ENCODE results near the gene CXXC5. TPM values are rescaled to one million over a fixed set of nuclear protein-coding genes. Genes with fewer than 3 reads are reported as not detected.
"Not testable (repeated sequence)": the region's sequence is repeated elsewhere in the genome, so short reads cannot be mapped to it uniquely, and the experiment has no call there.

CXXC5 gene
- total RNA-seq, result 1 to 10 TPM; 2.1 to 3.1 TPM
- 67.0 TPM for polyA plus RNA-seq

DNA sequence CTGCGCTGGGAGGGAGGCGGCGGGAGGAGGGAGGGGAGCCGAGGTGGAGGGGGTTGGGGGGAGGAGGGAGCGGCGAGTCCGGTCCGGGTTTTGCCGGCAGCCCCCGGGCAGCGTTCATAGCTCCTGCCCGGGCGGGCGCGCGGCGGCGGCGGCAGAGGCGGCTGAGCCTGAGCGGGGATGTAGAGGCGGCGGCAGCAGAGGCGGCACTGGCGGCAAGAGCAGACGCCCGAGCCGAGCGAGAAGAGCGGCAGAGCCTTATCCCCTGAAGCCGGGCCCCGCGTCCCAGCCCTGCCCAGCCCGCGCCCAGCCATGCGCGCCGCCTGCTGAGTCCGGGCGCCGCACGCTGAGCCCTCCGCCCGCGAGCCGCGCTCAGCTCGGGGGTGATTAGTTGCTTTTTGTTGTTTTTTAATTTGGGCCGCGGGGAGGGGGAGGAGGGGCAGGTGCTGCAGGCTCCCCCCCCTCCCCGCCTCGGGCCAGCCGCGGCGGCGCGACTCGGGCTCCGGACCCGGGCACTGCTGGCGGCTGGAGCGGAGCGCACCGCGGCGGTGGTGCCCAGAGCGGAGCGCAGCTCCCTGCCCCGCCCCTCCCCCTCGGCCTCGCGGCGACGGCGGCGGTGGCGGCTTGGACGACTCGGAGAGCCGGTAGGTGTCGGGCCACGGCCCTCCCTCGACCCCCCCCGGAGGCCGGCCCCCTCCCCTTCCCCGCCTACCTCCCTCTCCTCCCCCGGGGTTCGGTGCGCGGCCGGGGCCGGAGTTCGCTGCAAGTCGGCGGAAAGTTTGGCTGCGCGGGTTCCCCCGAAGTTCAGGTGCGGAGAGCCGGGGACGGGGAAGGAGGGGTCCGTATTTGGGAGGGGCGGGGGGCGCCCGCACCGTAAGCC lies at the start of gene CXXC5:
Gene CXXC5 (plus strand): TSS at position 145 of the 877 bp plus-strand sequence. CDS start 32,175 bp downstream, outside the sequence.
- Mint-ChIP-seq H3K27ac (peak within 1 kb of the TSS in 4 of 8 donors; percentile 22 to 76 (median 59)), H3K4me1 (peaks cover 49 to 73% (median 53%) of the 10 kb centered on the region in 3 donors), H3K36me3 (peaks cover 0 to 3% (median 0%) of the 10 kb centered on the region in 3 donors), H3K9me3 (no peaks in the 10 kb centered on the region), H3K27me3 (peaks cover 11 to 26% of the 10 kb centered on the region in 2 donors), H3K4me3 (peak within 1 kb of the TSS; percentile 88 to 99 (median 94))
- peak; percentile 45 to 69 (median 57) for DNase-seq
- H3K4me1 ChIP-seq (ENCODE audit: insufficient read depth, low read length), result peaks cover 48% of the 10 kb centered on the region
- peak within 1 kb of the TSS; percentile 81 for H3K27ac ChIP-seq (ENCODE audit: low read depth, low read length)
- H3K36me3 ChIP-seq (ENCODE audit: insufficient read depth, low read length), result no peaks in the 10 kb centered on the region
- no peaks in the 10 kb centered on the region for H3K9me3 ChIP-seq (ENCODE audit: low read length)
- ChIA-PET CTCF (interaction anchor here (0.8 to 5.2 kb wide), 8 partner anchors 11 to 137 kb away, joined by 3 to 58 read pairs (median 8); no protein-coding TSS in a partner anchor), POLR2A (interaction anchor here (0.6 to 2.8 kb wide), 5 partner anchors 11 to 167 kb away, joined by 3 to 57 read pairs (median 6); no protein-coding TSS in a partner anchor)
- H3K4me3 ChIP-seq (ENCODE audit: low read length), result peak within 1 kb of the TSS; percentile 44
- peaks cover 39% of the 10 kb centered on the region for H3K27me3 ChIP-seq (ENCODE audit: insufficient read depth, low read length, poor library complexity, severe bottlenecking)

DNA sequence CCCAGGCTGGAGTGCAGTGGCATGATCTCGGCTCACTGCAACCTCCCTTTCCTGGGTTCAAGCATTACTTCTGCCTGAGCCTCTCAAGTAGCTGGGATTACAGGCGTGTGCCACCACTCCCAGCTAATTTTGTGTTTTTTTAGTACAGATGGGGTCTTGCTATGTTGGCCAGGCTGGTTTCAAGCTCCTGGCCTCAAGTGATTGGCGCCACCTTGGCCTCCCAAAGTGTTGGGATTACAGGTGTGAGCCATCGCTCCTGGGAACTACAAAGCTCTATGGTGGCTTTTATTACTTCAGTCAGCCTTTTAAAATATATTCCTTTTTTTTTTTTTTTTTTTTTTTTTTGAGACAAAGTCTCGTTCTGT lies 49.6 kb upstream of the CXXC5 start:
- not testable (repeated sequence) for H3K4me3 Mint-ChIP-seq; H3K27me3 ChIP-seq (ENCODE audit: insufficient read depth, low read length, poor library complexity, severe bottlenecking); H3K9me3 ChIP-seq (ENCODE audit: low read length); DNase-seq; H3K27me3 Mint-ChIP-seq; H3K27ac ChIP-seq (ENCODE audit: low read depth, low read length); H3K9me3 Mint-ChIP-seq; H3K4me3 ChIP-seq (ENCODE audit: low read length)
- peaks cover 26 to 42% (median 36%) of the 10 kb centered on the region in 3 donors for H3K4me1 Mint-ChIP-seq
- Histone ChIP-seq H3K4me1 (ENCODE audit: insufficient read depth, low read length) (peaks cover 15% of the 10 kb centered on the region), H3K36me3 (ENCODE audit: insufficient read depth, low read length) (peaks cover 22% of the 10 kb centered on the region)
- POLR2A ChIA-PET, result interaction anchor here (0.6 kb wide), 2 partner anchors 15 to 33 kb away, joined by 3 to 4 read pairs; no protein-coding TSS in a partner anchor
- peak overlapping the region in 1 of 8 donors; percentile 51 for H3K27ac Mint-ChIP-seq
- CTCF ChIA-PET, result interaction anchor here (0.7 to 2.0 kb wide), 3 partner anchors 35 to 176 kb away, joined by 3 to 8 read pairs (median 3); no protein-coding TSS in a partner anchor
- H3K36me3 Mint-ChIP-seq, result peaks cover 0 to 46% (median 7%) of the 10 kb centered on the region in 3 donors

DNA sequence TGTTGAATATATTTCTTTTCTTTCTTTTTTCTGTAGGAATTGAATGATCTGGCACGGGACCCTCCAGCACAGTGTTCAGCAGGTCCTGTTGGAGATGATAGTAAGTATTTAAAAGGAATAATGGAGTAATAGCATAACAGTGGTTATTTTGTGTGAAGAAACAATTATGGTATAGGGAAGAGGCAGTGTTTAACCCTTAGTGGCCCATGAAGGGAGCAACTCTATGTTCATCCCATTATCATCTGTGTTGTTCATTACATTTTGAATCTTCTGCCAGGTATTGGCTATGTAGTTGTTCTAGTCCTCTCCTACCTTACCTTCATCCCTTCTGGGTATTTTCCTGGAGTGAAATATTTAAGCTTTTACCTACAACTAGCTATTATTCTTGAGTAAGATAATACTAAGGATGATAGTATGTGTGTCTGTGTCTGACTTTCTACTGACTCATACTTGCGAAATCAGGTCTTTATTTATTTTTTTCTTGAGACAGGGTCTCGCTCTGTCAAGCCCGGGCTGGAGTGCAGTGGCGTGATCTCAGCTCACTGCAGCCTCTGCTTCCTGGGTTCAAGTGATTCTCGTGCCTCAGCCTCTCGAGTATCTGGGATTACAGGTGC lies 47.7 kb upstream of the CXXC5 start:
- Histone ChIP-seq H3K36me3 (ENCODE audit: insufficient read depth, low read length) (peaks cover 22% of the 10 kb centered on the region), H3K9me3 (ENCODE audit: low read length) (no peaks in the 10 kb centered on the region), H3K27me3 (ENCODE audit: insufficient read depth, low read length, poor library complexity, severe bottlenecking) (no peaks in the 10 kb centered on the region), H3K27ac (ENCODE audit: low read depth, low read length) (no peak overlapping the region), H3K4me3 (ENCODE audit: low read length) (no peak overlapping the region), H3K4me1 (ENCODE audit: insufficient read depth, low read length) (peaks cover 22% of the 10 kb centered on the region)
- no peaks in the 10 kb centered on the region for H3K27me3 Mint-ChIP-seq
- no peak overlapping the region for H3K4me3 Mint-ChIP-seq
- peaks cover 18 to 34% (median 27%) of the 10 kb centered on the region in 3 donors for H3K4me1 Mint-ChIP-seq
- peaks cover 0 to 48% (median 7%) of the 10 kb centered on the region in 3 donors for H3K36me3 Mint-ChIP-seq
- H3K9me3 Mint-ChIP-seq, result no peaks in the 10 kb centered on the region
- ChIA-PET POLR2A (interaction anchor here (0.5 kb wide), 1 partner anchor 10 kb away, joined by 3 read pairs; no protein-coding TSS in a partner anchor), CTCF (interaction anchor here (2.0 kb wide), 1 partner anchor 178 kb away, joined by 8 read pairs; no protein-coding TSS in a partner anchor)
- no peak for DNase-seq
- H3K27ac Mint-ChIP-seq, result peak overlapping the region in 2 of 8 donors; percentile 29 to 56

DNA sequence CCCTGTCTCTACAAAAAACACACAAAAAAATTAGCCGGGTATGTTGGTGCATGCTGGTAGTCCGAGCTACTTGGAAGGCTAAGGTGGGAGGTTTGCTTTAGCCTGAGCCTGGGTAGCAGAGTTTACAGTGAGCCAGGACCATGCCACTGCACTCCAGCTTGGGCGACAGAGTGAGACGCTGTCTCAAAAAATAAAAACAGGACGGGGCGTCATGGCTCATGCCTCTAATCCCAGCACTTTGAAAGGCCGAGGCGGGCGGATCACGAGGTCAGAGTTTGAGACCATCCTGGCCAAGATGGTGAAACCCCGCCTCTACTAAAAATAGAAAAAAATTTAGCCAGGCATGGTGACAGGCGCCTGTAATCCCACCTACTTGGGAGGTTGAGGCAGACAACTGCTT lies 46.7 kb upstream of the CXXC5 start:
- no peaks in the 10 kb centered on the region for H3K27me3 ChIP-seq (ENCODE audit: insufficient read depth, low read length, poor library complexity, severe bottlenecking)
- H3K4me3 Mint-ChIP-seq, result no peak overlapping the region
- H3K4me3 ChIP-seq (ENCODE audit: low read length), result no peak overlapping the region
- no peaks in the 10 kb centered on the region for H3K27me3 Mint-ChIP-seq
- H3K36me3 ChIP-seq (ENCODE audit: insufficient read depth, low read length), result peaks cover 22% of the 10 kb centered on the region
- H3K27ac ChIP-seq (ENCODE audit: low read depth, low read length), result no peak overlapping the region
- peaks cover 21 to 37% (median 32%) of the 10 kb centered on the region in 3 donors for H3K4me1 Mint-ChIP-seq
- peaks cover 22% of the 10 kb centered on the region for H3K4me1 ChIP-seq (ENCODE audit: insufficient read depth, low read length)
- ChIA-PET CTCF (interaction anchor here (0.6 kb wide), 1 partner anchor 146 kb away, joined by 3 read pairs; no protein-coding TSS in a partner anchor), POLR2A (no interaction called here)
- H3K9me3 ChIP-seq (ENCODE audit: low read length), result no peaks in the 10 kb centered on the region
- no peaks in the 10 kb centered on the region for H3K9me3 Mint-ChIP-seq
- DNase-seq, result no peak
- peaks cover 0 to 56% (median 7%) of the 10 kb centered on the region in 3 donors for H3K36me3 Mint-ChIP-seq
- no peak overlapping the region for H3K27ac Mint-ChIP-seq

DNA sequence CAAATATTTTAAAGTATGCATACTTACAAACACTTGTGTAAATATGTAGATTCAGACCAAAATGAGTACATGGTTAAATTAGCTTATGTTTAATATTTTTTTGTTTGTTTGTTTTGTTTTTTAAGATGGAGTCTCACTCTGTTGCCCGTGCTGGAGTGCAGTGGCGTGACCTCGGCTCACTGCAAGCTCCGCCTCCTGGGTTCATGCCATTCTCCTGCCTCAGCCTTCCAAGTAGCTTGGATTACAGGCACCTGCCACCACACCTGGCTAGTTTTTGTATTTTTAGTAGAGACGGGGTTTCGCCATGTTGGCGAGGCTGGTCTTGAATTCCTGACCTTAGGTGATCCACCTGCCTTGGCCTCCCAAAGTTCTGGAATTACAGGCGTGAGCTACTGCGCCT lies 46.2 kb upstream of the CXXC5 start:
- H3K27ac Mint-ChIP-seq; H3K27me3 Mint-ChIP-seq; H3K27me3 ChIP-seq (ENCODE audit: insufficient read depth, low read length, poor library complexity, severe bottlenecking); POLR2A ChIA-PET; H3K27ac ChIP-seq (ENCODE audit: low read depth, low read length); H3K4me3 ChIP-seq (ENCODE audit: low read length); DNase-seq; H3K9me3 Mint-ChIP-seq; H3K9me3 ChIP-seq (ENCODE audit: low read length); H3K4me3 Mint-ChIP-seq: not testable (repeated sequence)
- Histone ChIP-seq H3K4me1 (ENCODE audit: insufficient read depth, low read length) (peaks cover 23% of the 10 kb centered on the region), H3K36me3 (ENCODE audit: insufficient read depth, low read length) (peaks cover 22% of the 10 kb centered on the region)
- CTCF ChIA-PET, result interaction anchor here (0.6 kb wide), 1 partner anchor 145 kb away, joined by 3 read pairs; no protein-coding TSS in a partner anchor
- Mint-ChIP-seq H3K4me1 (peaks cover 21 to 41% (median 33%) of the 10 kb centered on the region in 3 donors), H3K36me3 (peaks cover 0 to 58% (median 7%) of the 10 kb centered on the region in 3 donors)

DNA sequence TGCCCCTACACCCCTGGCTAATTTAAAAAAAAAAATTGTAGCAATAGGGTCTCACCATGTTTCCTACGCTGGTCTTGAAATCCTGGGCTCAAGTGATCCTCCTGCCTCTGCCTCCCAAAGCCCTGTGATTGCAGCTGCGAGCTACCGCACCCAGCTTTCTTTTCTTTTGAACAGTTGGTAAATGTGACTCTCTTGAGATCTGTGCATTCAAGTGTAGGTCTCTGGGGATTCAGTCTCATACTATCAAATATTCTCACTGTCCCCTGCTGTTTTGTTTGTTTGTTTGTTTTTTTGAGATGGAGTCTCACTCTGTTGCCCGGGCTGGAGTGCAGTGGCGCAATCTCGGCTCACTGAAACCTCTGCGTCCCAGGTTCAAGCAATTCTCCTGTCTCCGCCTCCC lies 42.3 kb upstream of the CXXC5 start:
- Mint-ChIP-seq H3K4me1 (peaks cover 12 to 41% (median 28%) of the 10 kb centered on the region in 3 donors), H3K27me3 (no peaks in the 10 kb centered on the region), H3K36me3 (peaks cover 0 to 59% (median 5%) of the 10 kb centered on the region in 3 donors), H3K4me3 (no peak overlapping the region), H3K27ac (peak overlapping the region in 4 of 8 donors; percentile 47 to 59 (median 52)), H3K9me3 (no peaks in the 10 kb centered on the region)
- no peaks in the 10 kb centered on the region for H3K9me3 ChIP-seq (ENCODE audit: low read length)
- ChIA-PET POLR2A (no interaction called here), CTCF (interaction anchor here (0.6 to 1.6 kb wide), 2 partner anchors 87 to 160 kb away, joined by 3 to 4 read pairs; no protein-coding TSS in a partner anchor)
- no peak overlapping the region for H3K27ac ChIP-seq (ENCODE audit: low read depth, low read length)
- H3K4me1 ChIP-seq (ENCODE audit: insufficient read depth, low read length), result peaks cover 11% of the 10 kb centered on the region
- H3K27me3 ChIP-seq (ENCODE audit: insufficient read depth, low read length, poor library complexity, severe bottlenecking), result no peaks in the 10 kb centered on the region
- peaks cover 13% of the 10 kb centered on the region for H3K36me3 ChIP-seq (ENCODE audit: insufficient read depth, low read length)
- DNase-seq, result no peak
- H3K4me3 ChIP-seq (ENCODE audit: low read length), result no peak overlapping the region

DNA sequence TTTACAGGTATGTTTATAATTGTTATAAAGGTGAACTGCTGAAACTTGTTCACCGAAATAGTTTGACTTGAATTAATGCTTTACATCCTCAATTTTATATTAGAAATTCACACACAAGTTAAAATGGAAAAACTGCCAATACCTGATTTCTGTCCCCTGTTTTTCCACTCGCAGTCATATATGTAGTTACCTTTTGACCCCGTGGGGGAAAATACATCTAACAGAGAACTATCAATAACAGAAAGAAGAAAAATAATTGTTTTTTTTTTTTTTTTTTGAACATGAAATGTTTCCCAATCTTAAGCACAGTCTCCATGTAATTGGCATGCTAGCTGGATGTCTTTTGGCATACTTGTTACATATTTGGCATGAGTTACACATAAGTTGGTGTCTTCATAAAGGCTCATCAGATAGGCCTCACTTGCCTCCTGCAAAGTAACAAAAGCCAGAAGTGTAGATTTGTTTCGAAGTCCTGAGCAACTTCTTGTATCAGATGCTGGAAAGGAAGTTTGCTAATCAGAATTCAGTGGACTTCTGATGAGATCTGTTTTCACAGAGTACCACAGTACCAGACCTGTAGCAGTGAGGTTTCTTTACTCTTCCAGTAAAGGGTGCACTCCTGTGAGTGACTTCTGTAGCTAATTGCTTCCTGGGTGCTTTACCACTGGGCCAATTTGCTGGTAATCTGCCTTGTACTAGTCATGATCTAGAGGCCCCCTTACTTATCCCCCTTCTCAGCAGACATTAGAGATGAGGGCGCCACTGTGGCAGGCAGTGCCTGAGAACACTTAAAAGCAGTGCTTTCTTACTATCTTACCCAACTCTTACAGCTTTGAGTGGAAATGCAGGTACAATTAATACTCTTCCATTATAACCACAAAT lies 36.2 kb upstream of the CXXC5 start:
- H3K27ac Mint-ChIP-seq, result peak overlapping the region; percentile 7 to 81 (median 66)
- H3K4me3 Mint-ChIP-seq, result no peak overlapping the region
- DNase-seq, result no peak
- no peaks in the 10 kb centered on the region for H3K27me3 Mint-ChIP-seq
- no peaks in the 10 kb centered on the region for H3K27me3 ChIP-seq (ENCODE audit: insufficient read depth, low read length, poor library complexity, severe bottlenecking)
- no peak overlapping the region for H3K4me3 ChIP-seq (ENCODE audit: low read length)
- ChIA-PET CTCF (interaction anchor here (1.1 to 1.5 kb wide), 4 partner anchors 16 to 94 kb away, joined by 3 to 4 read pairs (median 4); no protein-coding TSS in a partner anchor), POLR2A (no interaction called here)
- no peaks in the 10 kb centered on the region for H3K9me3 Mint-ChIP-seq
- H3K36me3 Mint-ChIP-seq, result peaks cover 0 to 63% (median 8%) of the 10 kb centered on the region in 3 donors
- no peaks in the 10 kb centered on the region for H3K9me3 ChIP-seq (ENCODE audit: low read length)
- H3K4me1 ChIP-seq (ENCODE audit: insufficient read depth, low read length), result peaks cover 9% of the 10 kb centered on the region
- peaks cover 9% of the 10 kb centered on the region for H3K36me3 ChIP-seq (ENCODE audit: insufficient read depth, low read length)
- H3K27ac ChIP-seq (ENCODE audit: low read depth, low read length), result no peak overlapping the region
- H3K4me1 Mint-ChIP-seq, result peaks cover 25 to 50% (median 38%) of the 10 kb centered on the region in 3 donors

All from CD8-positive, alpha-beta memory T cell (primary cell).